Measurements from ENCODE around the gene PRKRA. TPM values are rescaled to one million over a fixed set of nuclear protein-coding genes. Genes with fewer than 3 reads are reported as not detected.

Gene PRKRA
- 61.2 and 63.9 TPM in 2 replicates for total RNA-seq

DNA sequence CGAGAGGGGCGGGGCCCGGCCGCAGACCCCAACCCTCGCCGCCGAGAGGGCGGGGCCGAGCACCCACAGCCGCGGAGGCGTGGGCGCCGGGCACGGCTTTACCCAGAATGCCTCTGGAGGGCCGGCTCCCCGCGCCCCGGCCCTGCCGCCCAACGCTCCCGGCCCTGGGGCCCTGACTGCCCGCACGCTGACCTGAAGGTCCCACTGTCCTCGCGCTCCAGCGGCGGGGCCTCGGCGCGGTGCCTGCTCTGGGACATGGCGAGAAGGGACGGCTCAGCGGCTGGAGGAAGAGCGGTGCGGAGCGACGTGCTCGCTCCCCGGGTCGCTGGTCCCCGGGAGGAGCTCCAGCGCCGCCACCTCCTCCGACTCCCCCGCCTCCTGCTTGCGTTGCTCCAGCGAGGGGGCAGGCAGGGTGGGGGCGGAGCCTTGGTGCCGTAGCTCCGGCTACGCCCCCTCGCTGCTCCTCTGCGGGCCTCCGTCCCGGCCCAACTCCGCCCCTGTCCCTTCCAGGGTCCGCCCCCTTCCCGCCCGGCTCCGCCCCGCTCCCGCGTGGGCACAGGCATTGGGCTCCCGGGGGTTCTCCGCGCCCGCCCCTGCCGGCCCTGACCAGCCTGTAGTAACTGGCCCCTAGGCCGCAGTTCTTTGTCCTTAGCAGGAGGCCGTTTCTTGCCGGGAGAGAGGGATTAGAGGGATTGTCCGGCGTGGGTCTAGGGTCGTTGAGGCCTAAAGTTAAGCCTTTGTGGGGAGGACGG lies at the start of gene PRKRA, which contains the start of gene PJVK:
Gene PRKRA, minus strand, starts transcription at position 402 of the 752 bp plus-strand sequence. Its CDS starts 145 bp downstream, at position 257.
Gene PJVK, plus strand, starts transcription at position 605 of the 752 bp plus-strand sequence. CDS start 2,032 bp downstream, outside the sequence.

GRCh38 chr2:178480227-178481181 lies 29.5 kb upstream of the PRKRA start, which contains the start of gene PLEKHA3:
Gene PLEKHA3, plus strand, starts transcription at chr2:178480457. Its CDS starts 413 bp downstream, at chr2:178480870.

DNA sequence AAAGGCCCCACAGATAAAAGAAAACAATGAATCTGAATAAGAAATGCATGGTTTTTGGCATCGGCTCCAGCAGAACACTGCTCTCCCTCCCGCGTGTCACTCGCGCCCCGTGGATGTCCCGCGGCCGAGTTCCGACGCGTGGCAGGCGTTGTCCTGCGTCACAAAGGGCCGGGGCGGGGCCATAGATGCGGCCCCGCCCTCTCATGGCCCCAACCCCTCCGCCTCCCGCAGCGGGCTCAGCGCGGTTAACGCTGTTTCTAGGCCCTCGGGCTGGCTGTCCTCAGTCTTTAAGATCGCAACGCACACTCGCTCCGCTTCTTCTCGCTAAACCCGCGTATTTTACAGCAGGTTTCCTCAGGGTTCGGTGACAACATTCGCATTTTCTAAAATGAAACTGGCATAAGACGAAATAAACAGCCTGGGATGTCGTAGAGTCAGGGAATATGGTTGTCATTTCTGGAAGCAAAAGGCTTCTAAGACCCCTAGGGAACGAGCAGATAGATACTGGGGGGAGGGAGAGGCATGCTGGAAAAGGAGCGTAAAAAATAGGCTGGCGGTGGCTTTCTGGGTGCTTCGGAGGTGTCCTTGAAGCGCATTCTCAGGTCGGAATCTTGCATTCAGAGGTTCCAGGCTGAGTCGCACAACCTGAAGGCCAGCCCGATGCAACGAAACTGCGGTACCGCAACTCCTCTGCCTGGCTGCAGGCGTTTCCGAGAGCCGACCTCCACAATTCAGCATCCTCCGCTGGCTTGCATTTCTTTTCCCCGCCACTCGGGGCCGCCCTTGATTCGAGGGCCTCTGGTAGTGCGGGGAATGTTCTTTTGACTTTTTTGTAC lies 27.7 kb upstream of the PRKRA start, which contains the start of gene FKBP7:
Gene FKBP7, minus strand, starts transcription at position 162 of the 836 bp plus-strand sequence. Its CDS starts 101 bp downstream, at position 61.

Other genes with a start within 250 kb of the PRKRA start
- 2.4 and 3.2 TPM in 2 replicates for gene PJVK, start 203 bp upstream of the PRKRA start, total RNA-seq
- 0.68 and 4.0 TPM in 2 replicates for gene FKBP7, start 27.4 kb upstream of the PRKRA start, total RNA-seq
- gene PLEKHA3, start 29.3 kb upstream of the PRKRA start, total RNA-seq = 5.5 and 9.6 TPM in 2 replicates